BLaER1 treated with 17β-estradiol and CSF1 and Interleukin-3, amounts not matched to agents 10 nM and 100 nM (cell line): Measurements from ENCODE around the gene HK1.

Source experiments
- H3K27ac ChIP-seq, 11 experiments: shearing (Covaris generic); formaldehyde crosslinking; 2 replicates each; pipeline ENCODE4 v1.8.1; 2022
- H3K27me3 ChIP-seq, 11 experiments: shearing (Covaris generic); formaldehyde crosslinking; 2 replicates each; pipeline ENCODE4 v1.8.1; 2022
- H3K36me3 ChIP-seq, 11 experiments: shearing (Covaris generic); formaldehyde crosslinking; 2 replicates each; pipeline ENCODE4 v1.8.1; 2022
- H3K4me1 ChIP-seq, 10 experiments: shearing (Covaris generic); formaldehyde crosslinking; 2 replicates each; pipeline ENCODE4 v1.8.1; 2022
- H3K4me2 ChIP-seq, 11 experiments: shearing (Covaris generic); formaldehyde crosslinking; 2 replicates each; pipeline ENCODE4 v1.8.1; 2022
- H3K4me3 ChIP-seq, 10 experiments: shearing (Covaris generic); formaldehyde crosslinking; 2 replicates each; pipeline ENCODE4 v1.8.1; 2022
- H3K9ac ChIP-seq, 11 experiments: shearing (Covaris generic); formaldehyde crosslinking; 2 replicates each; pipeline ENCODE4 v1.8.1; 2022
- H3K9me3 ChIP-seq, 11 experiments: shearing (Covaris generic); formaldehyde crosslinking; replicated peaks in 1 of 11; 2 replicates each; pipeline ENCODE4 v1.8.1; 2022
- H4K20me1 ChIP-seq, 11 experiments: shearing (Covaris generic); formaldehyde crosslinking; 2 replicates each; pipeline ENCODE4 v1.8.1; 2022
- Cebpa-rat ChIP-seq, 11 experiments: shearing (Covaris generic); IDR thresholded peaks; 2 replicates each; pipeline ENCODE4 v1.8.1; 2022

The HK1 gene

GRCh38 chr10:69406302-69406811 lies 128.1 kb downstream of the HK1 start:
- no peak for TF ChIP-seq Cebpa-rat (IDR thresholded peaks at IDR 0.05)
- Histone ChIP-seq H3K4me1 (peaks cover 32 to 74% (median 41%) of the 10 kb centered on the region in 10 experiments), H4K20me1 (peaks cover 0 to 50% (median 0%) of the 10 kb centered on the region in 11 experiments; a peak in 6 of 22 replicates), H3K27ac (peak overlapping the region in 1 of 11 experiments; percentile 15; a peak in 1 of 22 replicates), H3K4me2 (peak overlapping the region in 3 of 11 experiments; percentile 6 to 27 (median 9); a peak in 1 of 22 replicates), H3K9me3 (no peaks in the 10 kb centered on the region), H3K9ac (peak overlapping the region in 3 of 11 experiments; percentile 15 to 35 (median 18); a peak in 2 of 22 replicates), H3K4me3 (no peak overlapping the region), H3K27me3 (peaks cover 0 to 8% (median 0%) of the 10 kb centered on the region in 11 experiments; a peak in 3 of 22 replicates), H3K36me3 (peaks cover 1 to 42% (median 28%) of the 10 kb centered on the region in 11 experiments)

DNA sequence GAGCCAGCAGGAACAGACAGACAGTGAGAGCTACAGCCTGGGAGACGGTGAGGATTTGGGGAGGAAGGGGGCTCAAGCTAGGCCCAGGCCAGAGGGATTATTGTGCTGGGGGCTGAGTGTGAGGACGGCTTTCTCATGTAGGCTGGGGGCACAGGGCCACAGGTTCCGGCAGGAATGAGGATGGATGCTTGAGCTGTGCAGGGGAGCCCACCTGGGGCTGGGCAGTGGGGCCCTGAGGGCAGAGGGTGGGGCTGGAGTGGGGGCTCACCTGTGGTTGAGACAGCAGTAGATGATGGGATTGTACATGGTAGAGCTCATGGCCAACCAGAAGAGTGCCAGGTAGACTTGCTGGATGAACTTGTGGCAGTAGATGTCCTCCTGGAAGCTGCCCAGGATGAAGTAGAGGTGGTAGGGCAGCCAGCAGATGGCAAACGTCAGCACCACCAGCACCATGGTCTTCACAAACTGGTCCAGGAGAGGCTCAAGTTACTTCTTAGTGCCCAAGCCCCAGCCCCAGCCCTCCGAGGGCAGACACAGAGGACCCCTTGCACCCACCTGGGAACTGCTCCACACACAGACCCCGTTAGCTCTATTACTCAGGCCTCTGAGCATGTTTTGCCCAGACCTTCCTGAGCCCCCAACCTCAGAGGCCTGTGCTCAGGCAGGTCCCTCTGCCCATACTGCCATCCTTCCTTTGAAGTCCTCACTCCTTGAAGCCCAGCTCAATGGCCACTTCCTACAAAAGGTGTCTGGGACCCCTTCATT lies 128.7 kb downstream of the HK1 start:
- peaks cover 32 to 80% (median 44%) of the 10 kb centered on the region in 10 experiments for H3K4me1 ChIP-seq
- H3K27me3 ChIP-seq = peaks cover 0 to 10% (median 0%) of the 10 kb centered on the region in 11 experiments; a peak in 4 of 22 replicates
- no peak for TF ChIP-seq Cebpa-rat (IDR thresholded peaks at IDR 0.05)
- H3K9me3 ChIP-seq = no peaks in the 10 kb centered on the region
- H3K36me3 ChIP-seq = peaks cover 0 to 36% (median 22%) of the 10 kb centered on the region in 11 experiments; a peak in 16 of 22 replicates
- peak overlapping the region in 3 of 11 experiments; percentile 70 to 74 (median 73); a peak in 2 of 22 replicates for H3K27ac ChIP-seq
- peak overlapping the region in 6 of 11 experiments; percentile 1 to 76 (median 16); a peak in 4 of 22 replicates for H3K9ac ChIP-seq
- peak overlapping the region in 5 of 11 experiments; percentile 73 to 89 (median 81); a peak in 9 of 22 replicates for H3K4me2 ChIP-seq
- peaks cover 0 to 49% (median 0%) of the 10 kb centered on the region in 11 experiments; a peak in 6 of 22 replicates for H4K20me1 ChIP-seq
- H3K4me3 ChIP-seq = no peak overlapping the region

DNA sequence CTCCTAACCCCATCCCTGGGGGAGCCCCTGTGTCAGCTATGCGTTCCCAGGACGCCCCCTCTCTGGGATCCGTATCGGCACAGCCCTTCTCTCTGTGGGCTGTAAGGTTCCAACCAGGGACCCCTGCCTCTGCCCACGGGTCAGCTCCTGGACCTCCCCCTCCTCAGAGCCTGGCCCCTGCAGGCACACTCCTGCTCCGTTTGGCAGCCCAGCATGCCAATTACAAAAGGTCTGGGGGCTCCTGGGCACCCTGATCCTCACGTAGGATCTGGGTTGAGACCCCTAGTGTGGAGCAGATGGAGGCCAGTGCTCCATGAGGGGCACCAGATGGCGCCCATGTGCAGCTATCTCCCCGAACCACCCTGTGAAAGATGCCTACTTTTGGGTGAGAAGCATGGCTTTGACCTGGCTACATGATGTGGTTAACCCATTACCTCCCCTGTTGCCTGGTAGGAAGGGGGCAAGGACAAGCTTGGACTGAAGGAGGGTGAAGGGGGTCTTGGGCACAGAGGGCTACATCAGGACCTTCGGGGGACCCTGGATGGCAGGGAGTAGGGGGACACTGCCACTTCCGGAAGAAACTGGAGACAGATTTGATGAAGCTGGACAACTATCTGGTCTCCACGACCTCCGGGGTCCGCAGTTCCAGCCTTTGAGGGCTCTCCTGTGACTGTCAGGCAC lies 129.5 kb downstream of the HK1 start:
- H3K27ac ChIP-seq = peak overlapping the region in 10 of 11 experiments; percentile 60 to 76 (median 70); a peak in 18 of 22 replicates
- H3K9me3 ChIP-seq = no peaks in the 10 kb centered on the region
- H3K4me1 ChIP-seq = peaks cover 32 to 85% (median 47%) of the 10 kb centered on the region in 10 experiments
- peak overlapping the region in 4 of 10 experiments; percentile 13 to 38 (median 34); a peak in 6 of 20 replicates for H3K4me3 ChIP-seq
- peak overlapping the region; percentile 61 to 89 (median 80) for H3K4me2 ChIP-seq
- peaks cover 0 to 10% (median 0%) of the 10 kb centered on the region in 11 experiments; a peak in 4 of 22 replicates for H3K27me3 ChIP-seq
- TF ChIP-seq Cebpa-rat (IDR thresholded peaks at IDR 0.05) = no peak
- H3K36me3 ChIP-seq = peaks cover 0 to 28% (median 18%) of the 10 kb centered on the region in 11 experiments; a peak in 16 of 22 replicates
- H4K20me1 ChIP-seq = peaks cover 0 to 47% (median 0%) of the 10 kb centered on the region in 11 experiments; a peak in 6 of 22 replicates
- H3K9ac ChIP-seq = peak overlapping the region in 10 of 11 experiments; percentile 48 to 76 (median 67); a peak in 13 of 22 replicates

DNA sequence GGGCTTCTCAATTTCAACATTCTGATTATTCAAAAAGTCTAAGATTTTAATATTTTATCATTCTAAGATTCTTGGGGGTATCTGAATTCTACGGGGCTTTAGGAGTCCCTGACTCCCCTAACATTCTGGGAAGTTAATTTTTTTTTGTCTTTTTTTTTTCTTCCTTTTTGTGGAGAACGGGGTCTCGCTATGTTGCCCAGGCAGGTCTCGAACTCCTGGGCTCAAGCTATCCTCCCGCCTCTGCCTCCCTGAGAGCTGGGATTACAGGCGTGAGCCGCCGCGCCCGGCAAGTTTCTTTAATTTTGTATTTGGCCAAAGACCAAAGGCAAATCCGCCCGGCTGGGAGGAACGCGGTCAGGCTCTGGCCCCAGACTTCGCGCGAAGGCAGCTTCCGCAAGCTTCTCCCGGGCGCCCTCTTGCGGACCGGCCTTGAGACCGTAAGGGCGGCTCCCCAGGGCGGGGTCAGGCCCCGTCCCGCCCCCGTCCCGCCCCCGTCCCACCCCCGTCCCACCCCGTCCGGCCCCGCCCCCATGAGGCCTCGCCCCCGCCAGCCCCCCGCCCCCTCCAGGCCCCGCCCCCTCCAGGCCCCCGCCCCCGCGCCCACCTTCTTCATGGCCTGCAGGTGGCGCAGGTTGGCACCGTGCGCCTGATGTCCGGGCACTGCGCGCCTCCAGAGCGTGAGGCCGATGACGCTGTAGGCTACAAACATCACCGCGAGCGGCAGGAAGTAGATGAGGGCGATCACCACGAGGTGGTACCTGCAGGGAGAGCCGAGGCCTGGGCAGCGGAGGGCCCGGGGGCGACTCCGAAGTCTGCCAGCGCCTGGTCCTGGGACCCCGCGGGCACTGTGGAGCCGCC lies 130.3 kb downstream of the HK1 start:
- Histone ChIP-seq H3K4me2 (peak overlapping the region; percentile 81 to 99 (median 94)), H3K27me3 (peaks cover 0 to 10% (median 0%) of the 10 kb centered on the region in 11 experiments; a peak in 4 of 22 replicates), H3K36me3 (peaks cover 0 to 21% (median 10%) of the 10 kb centered on the region in 11 experiments; a peak in 9 of 22 replicates), H4K20me1 (peaks cover 0 to 40% (median 0%) of the 10 kb centered on the region in 11 experiments; a peak in 6 of 22 replicates), H3K4me3 (peak overlapping the region; percentile 39 to 66 (median 49); a peak in 18 of 20 replicates), H3K4me1 (peaks cover 32 to 83% (median 47%) of the 10 kb centered on the region in 10 experiments), H3K27ac (peak overlapping the region; percentile 59 to 88 (median 82); a peak in 21 of 22 replicates), H3K9me3 (no peaks in the 10 kb centered on the region), H3K9ac (peak overlapping the region; percentile 63 to 77 (median 75))
- TF ChIP-seq Cebpa-rat (IDR thresholded peaks at IDR 0.05) = no peak

GRCh38 chr10:69409176-69409495 lies 130.8 kb downstream of the HK1 start:
- Histone ChIP-seq H3K27me3 (peaks cover 0 to 10% (median 0%) of the 10 kb centered on the region in 11 experiments; a peak in 4 of 22 replicates), H3K4me1 (peaks cover 32 to 77% (median 47%) of the 10 kb centered on the region in 10 experiments), H3K4me3 (peak overlapping the region; percentile 39 to 66 (median 49); a peak in 18 of 20 replicates), H3K9me3 (no peaks in the 10 kb centered on the region), H4K20me1 (peaks cover 0 to 36% (median 0%) of the 10 kb centered on the region in 11 experiments; a peak in 6 of 22 replicates), H3K4me2 (peak overlapping the region; percentile 81 to 99 (median 94)), H3K9ac (peak overlapping the region; percentile 61 to 77 (median 71)), H3K36me3 (peaks cover 0 to 15% (median 6%) of the 10 kb centered on the region in 11 experiments; a peak in 9 of 22 replicates), H3K27ac (peak overlapping the region; percentile 59 to 88 (median 82); a peak in 21 of 22 replicates)
- no peak for TF ChIP-seq Cebpa-rat (IDR thresholded peaks at IDR 0.05)

DNA sequence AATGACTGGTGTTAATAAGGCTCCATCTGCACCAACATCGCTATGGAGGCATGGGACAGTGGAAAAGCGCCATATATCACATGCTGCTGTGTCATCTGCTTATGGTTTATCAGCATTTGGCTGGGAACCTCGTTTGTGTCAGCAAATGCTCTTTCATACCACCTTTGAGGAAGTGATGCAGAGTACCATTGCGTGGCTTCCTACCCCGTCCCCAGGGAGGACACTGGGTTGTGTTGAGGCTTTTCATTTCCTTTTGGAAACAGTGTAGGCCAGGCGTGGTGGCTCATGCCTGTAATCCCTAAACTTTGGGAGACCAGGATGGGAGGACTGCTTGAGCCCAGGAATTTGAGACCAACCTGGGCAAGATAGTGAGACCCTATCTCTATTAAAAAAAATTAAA lies 131.7 kb downstream of the HK1 start:
- peaks cover 0 to 12% (median 0%) of the 10 kb centered on the region in 11 experiments; a peak in 4 of 22 replicates for H3K27me3 ChIP-seq
- no peak overlapping the region; a peak in 1 of 22 replicates for H3K9ac ChIP-seq
- peaks cover 32 to 69% (median 47%) of the 10 kb centered on the region in 10 experiments for H3K4me1 ChIP-seq
- H4K20me1 ChIP-seq = peaks cover 0 to 28% (median 0%) of the 10 kb centered on the region in 11 experiments; a peak in 4 of 22 replicates
- no peak overlapping the region; a peak in 2 of 20 replicates for H3K4me3 ChIP-seq
- peak overlapping the region in 8 of 11 experiments; percentile 43 to 88 (median 83); a peak in 14 of 22 replicates for H3K27ac ChIP-seq
- no peaks in the 10 kb centered on the region for H3K9me3 ChIP-seq
- H3K36me3 ChIP-seq = peaks cover 0 to 6% (median 0%) of the 10 kb centered on the region in 11 experiments; a peak in 7 of 22 replicates
- no peak for TF ChIP-seq Cebpa-rat (IDR thresholded peaks at IDR 0.05)
- H3K4me2 ChIP-seq = peak overlapping the region; percentile 71 to 97 (median 90)

DNA sequence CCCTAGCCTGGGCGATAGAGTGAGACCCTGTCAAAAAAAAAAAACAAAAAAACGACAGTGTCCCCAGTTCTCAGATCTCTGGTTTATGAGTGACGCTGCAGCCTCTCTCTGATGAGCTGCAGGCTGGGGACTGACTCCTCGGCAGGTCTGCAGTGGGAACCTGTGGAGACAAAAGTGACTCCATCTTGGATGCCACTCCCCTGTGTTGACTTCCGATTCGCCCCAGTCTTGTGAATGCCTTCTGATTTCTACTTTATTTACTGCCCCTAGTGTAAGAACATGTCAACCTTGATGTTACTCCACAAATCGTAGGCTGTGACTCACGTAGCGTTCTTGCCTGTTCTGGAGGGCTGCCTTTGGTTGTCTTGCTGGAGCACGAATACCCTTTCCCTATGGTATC lies 132.2 kb downstream of the HK1 start:
- Histone ChIP-seq H3K9ac (no peak overlapping the region), H3K36me3 (peaks cover 0 to 2% (median 0%) of the 10 kb centered on the region in 11 experiments; a peak in 4 of 22 replicates), H3K9me3 (no peaks in the 10 kb centered on the region), H3K4me3 (no peak overlapping the region; a peak in 1 of 20 replicates), H3K27ac (peak overlapping the region in 7 of 11 experiments; percentile 5 to 88 (median 67); a peak in 6 of 22 replicates), H4K20me1 (peaks cover 0 to 22% (median 0%) of the 10 kb centered on the region in 11 experiments; a peak in 4 of 22 replicates), H3K4me2 (peak overlapping the region; percentile 71 to 97 (median 90)), H3K4me1 (peaks cover 32 to 69% (median 47%) of the 10 kb centered on the region in 10 experiments), H3K27me3 (peaks cover 0 to 15% (median 0%) of the 10 kb centered on the region in 11 experiments; a peak in 4 of 22 replicates)
- TF ChIP-seq Cebpa-rat (IDR thresholded peaks at IDR 0.05) = no peak
